Stimulated activated CD8-positive, alpha-beta memory T cell treated with anti-CD3 and anti-CD28 coated beads, Interleukin-4, amount 100 ng/mL, for 1 hour (primary cell): ENCODE results near the gene RAP2B.

ENCODE experiments used
- DNase-seq, 2 donors: peaks; one replicate each; pipeline ENCODE4 v3.0.0-alpha.2; 2020; ENCODE audit warnings: low read depth in 2 of 2, low spot score in 1 of 2

Gene RAP2B

GRCh38 chr3:153160451-153161137, 1.4 kb upstream of the RAP2B start:
- DNase-seq, result peak; percentile 44 to 51

DNA sequence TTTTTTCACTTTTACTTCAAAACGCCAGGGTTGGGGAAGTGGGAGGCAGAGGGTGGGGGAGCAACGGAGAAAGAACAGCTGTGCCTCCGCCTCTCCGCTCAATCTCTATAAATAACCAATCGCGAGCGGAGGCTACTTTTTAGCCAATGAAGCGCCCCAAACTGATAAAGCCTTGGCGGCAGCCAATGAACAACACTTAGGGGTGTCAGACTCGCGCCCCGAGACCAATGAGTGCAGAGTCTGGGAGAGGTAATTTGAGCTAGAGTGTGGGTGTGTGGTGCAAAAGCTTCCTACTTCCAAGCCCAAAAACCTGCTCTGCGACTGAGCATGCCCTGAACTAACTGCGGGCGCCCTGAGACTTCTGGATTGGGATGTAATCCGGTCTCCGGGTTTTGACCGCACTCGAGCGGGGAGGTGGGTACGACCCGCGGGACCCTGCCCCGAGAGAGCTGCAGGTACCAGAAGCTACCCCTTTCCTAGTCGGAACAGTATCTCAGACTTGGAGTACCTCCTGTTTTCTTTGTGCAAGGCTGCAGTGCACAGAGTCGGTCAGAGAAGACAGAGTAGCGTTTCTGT, 800 bp upstream of the RAP2B start:
- DNase-seq, result peak; percentile 70 to 80

GRCh38 chr3:153162513-153163392, 727 bp downstream of the RAP2B start:
- peak in 1 of 2 donors; percentile 17 for DNase-seq

- no peak for DNase-seq
Measured at GRCh38 chr3:153163393-153163724, 1.3 kb downstream of the RAP2B start.

DNA sequence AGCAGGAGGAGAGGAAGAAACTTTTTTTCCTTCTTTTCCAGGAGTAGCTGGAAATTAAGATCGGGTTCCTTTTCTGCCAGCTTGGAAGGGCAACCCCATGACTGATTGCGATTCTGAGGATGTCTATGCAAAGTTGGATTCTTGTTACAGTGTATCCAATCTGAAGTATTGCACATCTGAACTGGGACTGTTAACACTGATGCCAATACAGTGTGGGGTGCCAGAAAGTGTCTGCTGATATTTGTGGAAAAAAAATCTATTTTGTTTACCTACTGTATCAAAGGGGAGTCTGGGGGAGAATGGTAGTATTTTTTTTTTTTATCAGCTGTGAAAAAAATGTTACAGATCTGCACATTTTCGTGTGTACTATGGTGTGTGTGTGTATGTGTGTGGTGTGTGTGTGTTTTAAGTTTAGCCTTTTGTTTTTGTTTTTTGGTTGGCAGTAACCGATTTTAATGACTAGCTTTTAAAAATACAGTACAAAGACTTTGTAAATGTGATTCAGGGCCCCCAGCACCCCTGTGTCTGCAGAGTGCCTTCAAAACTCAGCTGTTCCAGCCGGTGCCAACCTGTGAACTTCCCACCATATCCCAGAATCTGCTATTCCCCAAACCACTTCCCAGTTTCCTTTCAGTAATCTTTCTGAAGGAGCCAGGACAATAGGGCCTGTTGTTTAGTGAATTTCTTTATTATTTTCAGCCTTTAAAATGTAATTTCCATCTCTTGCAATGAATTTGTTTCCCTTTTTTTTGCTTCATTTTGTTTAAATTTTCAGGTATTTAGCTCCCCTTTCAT, 1.9 kb downstream of the RAP2B start:
- DNase-seq, result no peak

DNA sequence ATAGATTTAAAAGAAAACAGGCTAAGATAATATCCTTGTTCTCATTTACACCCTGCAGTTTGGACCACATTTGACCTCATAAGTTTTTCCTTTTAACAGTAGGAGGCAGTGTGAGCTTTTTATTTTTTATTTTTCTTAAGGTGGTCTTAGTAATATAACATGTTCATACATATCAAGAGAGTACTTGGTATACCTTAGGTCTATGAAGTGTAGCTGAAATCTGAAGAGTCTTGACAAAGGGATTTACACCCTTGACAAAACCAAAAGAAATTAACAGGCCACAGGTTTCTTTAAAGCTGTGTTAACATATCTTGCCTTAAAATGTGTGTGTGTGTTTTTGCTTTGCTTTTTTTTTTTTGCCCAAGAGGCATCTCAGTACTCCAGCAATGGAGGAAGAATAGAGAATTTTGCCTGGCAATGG, 3.2 kb downstream of the RAP2B start:
- DNase-seq, result no peak

DNA sequence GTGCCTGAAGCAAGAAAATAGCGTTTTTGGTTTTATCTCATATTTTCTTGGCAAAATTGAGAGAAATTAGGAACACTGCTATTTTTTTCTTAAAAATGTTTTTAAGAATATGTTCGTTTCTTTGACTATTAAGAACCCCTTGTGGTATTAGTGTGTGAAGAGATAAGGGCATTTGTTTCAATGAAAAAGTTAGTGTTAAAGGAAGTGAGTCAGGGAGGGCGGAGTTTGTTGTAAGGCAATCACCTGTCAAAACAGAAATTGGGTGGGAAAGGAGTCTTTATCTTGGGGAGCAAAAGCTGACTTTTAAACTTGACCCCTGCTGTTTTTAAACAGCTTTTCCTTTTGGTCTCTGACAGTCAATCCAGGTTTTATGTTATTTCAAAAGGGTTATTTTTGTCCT, 4.2 kb downstream of the RAP2B start:
- no peak for DNase-seq

DNA sequence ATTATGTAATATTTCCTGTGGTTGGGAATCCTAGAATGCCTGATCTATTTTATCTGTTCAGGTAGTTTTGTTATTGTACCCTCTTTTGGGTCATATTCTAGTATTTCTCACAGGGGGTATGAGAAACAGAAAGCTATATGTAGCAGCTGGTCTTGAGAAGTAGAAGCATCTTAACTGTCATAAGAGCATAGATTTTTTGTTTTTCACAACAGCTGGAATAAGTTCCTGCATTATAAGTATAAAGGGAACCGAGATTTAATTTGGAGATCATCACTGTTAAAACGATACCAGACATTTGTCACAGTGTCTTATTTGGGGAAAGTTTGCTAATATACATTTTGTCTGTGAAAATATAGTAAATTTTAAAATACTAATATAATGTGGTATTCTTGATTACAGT, 4.8 kb downstream of the RAP2B start:
- no peak for DNase-seq

DNA sequence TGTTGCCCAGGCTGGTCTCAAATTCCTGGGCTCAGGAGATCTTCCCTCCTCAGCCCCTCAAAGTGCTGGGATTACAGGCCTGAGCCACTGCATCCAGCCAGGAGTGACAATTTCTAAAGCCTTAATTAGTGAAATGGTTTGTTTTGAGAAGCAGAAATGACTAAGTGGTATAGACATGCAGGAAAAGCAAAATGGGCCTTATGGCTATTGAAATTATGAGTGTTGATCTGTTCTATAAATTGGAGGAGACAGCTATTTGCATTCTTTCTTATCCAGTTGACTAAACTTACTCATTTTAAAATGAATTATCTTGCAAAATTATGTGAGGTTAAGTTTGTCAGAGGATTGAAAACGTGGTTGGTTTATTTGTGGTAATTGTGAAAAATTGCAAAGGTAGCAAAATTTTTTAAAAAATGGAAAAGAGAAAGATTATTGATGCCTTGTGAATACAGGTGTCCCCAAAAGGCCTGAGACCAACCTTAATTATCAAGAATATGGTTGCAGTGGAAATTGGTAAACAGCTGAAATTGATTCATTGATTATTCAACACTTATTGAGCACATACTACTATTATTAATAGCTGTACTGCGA, 7.9 kb downstream of the RAP2B start:
- no peak for DNase-seq

DNA sequence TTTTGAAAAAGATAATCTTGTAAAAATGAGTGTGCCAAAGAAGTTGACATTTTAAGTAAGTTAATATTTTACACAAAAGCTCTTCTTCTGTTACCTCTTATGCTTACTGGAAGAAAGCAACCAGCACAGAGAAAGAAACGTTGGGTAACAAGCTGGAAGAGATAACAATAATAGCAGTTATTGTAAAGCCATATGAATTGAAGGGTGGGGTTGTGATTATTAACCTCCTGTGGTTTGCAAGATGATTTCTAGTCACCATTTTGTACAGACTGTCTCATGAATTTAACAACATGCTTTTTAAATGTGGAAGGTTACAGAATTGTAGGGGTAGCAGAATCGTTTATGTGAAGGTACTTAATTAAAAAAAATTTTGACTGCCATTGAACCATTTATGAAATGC, 9.2 kb downstream of the RAP2B start:
- no peak for DNase-seq

DNA sequence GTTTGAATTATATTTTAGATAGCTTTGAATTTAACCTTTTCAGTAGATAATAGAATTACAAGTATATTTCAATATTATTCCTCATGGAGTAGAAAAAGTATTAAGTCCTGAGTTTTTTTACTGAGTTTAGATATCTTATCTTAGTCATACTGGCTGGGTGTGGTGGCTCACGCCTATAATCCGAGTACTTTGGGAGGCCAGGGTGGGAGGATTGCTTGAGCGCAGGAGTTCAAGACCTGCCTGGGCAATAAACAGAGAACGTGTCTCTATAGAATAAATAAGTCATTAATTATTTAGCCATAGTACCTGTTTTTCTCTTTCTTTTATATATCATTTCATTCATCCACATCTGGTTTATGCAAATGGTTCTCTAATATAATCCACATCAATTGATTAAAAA, 9.9 kb downstream of the RAP2B start:
- no peak for DNase-seq

DNA sequence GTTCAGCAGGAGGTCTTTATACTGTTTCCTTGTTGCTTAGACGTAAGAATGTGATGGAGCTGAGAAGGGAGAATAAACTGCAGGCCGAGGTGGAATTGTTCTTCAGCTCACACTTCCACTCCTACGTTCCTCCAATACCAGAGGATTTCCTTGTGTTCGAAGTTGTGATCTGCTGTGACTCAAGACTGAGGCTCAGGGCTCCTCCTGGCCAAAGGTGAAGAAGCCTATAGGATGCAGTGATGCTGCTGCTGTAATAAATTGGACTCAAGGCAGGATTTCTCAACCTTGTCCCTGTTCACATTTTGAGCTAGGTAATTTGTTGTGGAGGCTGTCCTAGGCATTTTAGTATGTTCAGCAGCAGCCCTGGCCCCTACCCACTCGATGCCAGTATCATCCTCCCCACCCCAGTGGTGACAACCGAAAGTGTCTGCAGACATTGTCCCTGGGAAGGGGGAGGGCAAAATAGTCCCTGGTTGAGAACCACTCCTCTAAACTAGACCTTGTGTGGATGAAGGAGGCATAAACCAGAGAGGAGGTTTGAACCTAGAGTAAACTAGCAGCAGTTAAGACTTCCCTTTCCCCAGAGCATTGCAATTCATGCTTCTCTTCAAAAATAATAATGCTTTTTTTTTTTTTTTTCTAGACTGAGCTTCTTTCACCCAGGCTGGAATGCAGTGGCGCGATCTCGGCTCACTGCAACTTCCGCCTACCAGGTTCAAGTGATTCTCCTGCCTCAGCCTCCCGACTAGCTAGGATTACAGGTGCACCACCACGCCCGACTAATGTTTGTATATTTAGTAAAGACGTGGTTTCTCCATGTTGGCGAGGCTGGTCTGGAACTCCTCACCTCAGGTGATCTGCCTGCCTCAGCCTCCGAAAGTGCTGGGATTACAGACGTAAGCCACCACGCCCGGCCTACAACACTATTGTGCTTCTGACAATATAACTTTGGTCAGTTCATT, 11.1 kb downstream of the RAP2B start:
- no peak for DNase-seq

- DNase-seq, result no peak
Measured at GRCh38 chr3:153173758-153174516, 11.9 kb downstream of the RAP2B start.

- no peak for DNase-seq
Measured at GRCh38 chr3:153176197-153176596, 14.2 kb downstream of the RAP2B start.

DNA sequence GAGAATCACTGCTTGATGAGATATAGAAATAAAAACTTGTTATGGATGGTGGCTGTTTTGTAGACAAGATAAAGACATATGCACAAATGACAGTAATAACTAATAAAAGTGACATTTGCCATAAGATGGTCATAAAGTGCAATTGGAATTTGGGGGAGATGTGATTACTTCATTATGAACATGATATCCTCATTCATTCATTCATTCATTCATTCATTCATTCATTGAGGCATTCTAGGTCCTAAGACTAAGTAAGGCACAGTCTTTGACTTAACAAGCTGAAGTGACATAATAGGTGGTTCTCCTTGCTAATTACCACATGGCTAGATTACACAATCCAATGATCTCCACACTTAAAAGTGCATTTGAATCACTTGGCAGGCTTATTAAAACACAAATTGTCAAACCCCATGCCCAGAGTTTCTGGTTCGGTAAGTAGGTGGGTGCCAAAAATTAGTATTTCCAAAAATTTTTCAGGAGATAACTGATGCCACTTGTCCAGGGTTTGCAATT, 18.9 kb downstream of the RAP2B start:
- DNase-seq, result no peak

DNA sequence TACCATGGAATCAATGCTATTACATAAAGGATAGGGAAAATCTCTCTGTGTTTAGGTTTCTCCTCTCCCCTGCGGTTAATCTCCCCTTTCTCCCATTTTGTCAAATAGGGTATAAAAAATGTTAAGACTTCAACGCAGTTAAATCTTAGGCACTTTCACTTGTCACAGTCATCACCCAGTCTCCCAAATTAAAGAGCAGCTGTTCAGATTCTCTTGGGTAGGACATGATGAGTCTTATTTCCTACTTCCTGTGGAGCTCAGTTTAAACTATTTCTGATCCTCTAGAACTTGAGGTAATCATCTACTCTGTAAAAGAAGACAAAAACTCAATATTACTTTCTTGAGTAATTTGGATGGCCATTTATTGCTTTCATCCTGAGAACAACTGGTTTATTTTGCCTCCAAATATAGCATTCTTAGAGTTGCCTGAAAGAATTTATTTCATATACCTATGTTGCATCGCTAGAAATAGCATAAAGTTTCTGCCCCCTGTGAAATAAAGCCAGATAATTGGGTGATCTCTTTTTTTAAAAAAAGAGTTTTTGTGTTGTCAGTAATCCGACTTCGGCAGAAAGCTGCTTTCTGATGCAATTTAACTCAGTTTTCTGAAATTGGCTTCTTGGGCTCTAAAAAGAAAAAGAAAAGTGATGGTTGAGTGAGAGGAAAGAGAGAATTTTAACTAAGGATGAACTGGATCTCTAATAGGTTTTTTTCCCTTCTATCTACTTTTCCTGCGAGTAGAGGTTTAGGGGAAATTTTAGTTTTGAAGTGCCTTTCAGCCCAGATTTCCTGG, 20.7 kb downstream of the RAP2B start:
- DNase-seq, result no peak

DNA sequence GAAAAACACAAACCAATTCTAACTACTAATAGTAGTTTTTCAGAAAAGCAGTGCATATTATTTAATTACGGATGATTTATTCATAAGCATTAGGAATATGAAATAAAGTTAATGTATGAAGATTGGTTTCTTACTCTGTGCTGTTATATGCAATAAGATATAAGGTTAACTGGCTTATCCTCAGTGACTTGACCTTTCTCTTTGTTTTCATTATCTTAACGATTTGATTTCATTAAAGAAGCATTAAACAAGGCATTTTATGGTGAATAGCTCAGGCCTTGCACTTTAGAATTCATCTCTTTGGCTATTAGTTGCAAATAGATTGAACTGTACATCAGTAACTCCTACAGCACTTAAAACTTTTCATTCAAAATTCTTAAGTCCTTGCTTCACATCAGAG, 28.9 kb downstream of the RAP2B start:
- no peak for DNase-seq

DNA sequence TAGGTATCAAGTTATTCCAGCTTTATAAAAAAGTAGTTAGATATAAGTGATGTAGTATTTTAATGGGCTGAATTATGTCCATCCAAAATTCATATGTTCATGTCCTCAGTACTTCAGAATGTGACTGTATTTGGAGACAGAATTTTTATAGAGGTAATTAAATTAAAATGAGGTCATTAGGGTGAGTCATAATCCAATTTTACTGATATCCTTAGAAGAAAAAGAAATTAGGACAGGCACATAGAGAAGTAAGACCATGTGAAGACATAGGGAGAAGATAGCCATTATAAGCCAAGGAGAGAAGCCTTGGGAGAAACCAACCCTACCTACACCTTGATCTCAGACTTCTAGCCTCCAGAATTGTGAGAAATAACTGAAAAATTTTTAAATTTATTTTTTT, 30.3 kb downstream of the RAP2B start:
- no peak for DNase-seq
